ENCODE measurements around the gene FBXL19. TPM values are rescaled to one million over a fixed set of nuclear protein-coding genes. Genes with fewer than 3 reads are reported as not detected.

FBXL19 gene
- total RNA-seq, 1 donor from 2014 or later: 14.3 TPM

- DNase-seq (ENCODE audit: low read depth in 2 of 2): no peak
Measured at GRCh38 chr16:30944352-30944751, 21.0 kb downstream of the FBXL19 start.

- no peak for DNase-seq (ENCODE audit: low read depth in 2 of 2)
Measured at GRCh38 chr16:30946671-30947540, 23.5 kb downstream of the FBXL19 start.

DNA sequence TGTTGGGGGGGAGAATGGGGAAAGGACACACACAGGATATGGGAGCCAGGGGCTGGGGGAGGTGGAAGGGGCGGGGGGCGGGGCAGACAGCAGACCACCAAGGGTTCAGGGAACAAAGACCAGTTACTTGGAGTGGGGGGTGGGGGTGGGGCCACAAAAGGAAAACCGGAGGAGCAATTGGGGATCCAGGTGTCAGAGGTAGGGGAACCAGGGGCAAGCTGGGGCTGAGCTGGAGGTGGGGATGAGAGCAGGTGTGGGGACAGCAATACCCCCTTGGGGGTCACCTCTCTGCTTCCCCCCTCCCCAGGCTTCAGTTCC is 24.1 kb downstream of the FBXL19 start:
- no peak for DNase-seq (ENCODE audit: low read depth in 2 of 2)

GRCh38 chr16:30947859-30948666 is 24.7 kb downstream of the FBXL19 start:
- peak; percentile 96 for DNase-seq (ENCODE audit: low read depth in 2 of 2)

DNA sequence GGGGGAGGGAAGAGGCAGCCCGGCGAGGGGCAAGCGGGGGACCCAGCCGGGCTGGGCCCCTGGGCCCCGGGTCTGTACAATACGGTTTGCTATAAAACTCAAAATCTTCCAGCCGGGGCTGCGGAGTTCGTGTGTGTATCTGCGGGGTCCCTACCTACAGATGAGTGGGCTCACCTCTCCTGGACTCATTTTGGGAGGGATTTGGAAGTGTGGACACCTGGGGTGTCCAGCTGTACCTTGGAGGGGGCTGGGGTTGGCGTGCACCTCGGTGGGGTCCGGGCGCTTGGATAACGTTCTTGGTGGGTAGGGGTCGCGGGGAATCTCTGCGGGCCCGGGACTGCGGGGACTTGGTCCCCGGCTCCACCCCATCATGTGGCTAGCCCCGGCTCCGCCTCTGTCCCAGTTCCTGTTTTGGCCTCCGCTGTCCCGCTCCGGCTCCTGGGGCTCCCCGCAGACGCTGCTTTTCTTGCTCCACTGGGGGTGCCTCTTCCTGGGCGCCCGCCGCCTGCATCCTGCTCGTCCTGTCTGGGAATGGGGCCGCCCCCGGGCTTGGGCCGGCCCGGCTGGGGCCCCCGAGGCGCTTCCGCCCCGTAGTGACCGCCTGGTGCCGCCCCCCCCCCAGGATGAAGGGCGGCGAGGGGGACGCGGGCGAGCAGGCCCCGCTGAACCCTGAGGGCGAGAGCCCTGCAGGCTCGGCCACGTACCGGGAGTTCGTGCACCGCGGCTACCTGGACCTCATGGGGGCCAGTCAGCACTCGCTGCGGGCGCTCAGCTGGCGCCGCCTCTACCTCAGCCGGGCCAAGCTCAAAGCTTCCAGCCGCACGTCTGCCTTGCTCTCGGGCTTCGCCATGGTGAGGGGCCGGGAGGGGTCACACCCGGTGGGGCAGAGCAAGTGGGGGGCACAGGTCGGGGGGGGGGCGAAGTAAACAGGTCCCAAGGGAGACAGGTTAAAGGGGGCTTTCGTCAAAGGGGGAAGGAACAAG is 25.6 kb downstream of the FBXL19 start, which contains the start of gene ORAI3:
TSS of gene ORAI3 (plus strand) at position 402 of the 983 bp plus-strand sequence. CDS start at position 624, 222 bp downstream.
- DNase-seq (ENCODE audit: low read depth in 2 of 2): peak; percentile 59 to 71

- DNase-seq (ENCODE audit: low read depth in 2 of 2): peak; percentile 54 to 74
Measured at GRCh38 chr16:30949650-30950515, 26.5 kb downstream of the FBXL19 start.

- DNase-seq (ENCODE audit: low read depth in 2 of 2): no peak
Measured at GRCh38 chr16:30950516-30951065, 27.2 kb downstream of the FBXL19 start.

GRCh38 chr16:30951193-30951592 is 27.8 kb downstream of the FBXL19 start:
- DNase-seq (ENCODE audit: low read depth in 2 of 2): no peak

DNA sequence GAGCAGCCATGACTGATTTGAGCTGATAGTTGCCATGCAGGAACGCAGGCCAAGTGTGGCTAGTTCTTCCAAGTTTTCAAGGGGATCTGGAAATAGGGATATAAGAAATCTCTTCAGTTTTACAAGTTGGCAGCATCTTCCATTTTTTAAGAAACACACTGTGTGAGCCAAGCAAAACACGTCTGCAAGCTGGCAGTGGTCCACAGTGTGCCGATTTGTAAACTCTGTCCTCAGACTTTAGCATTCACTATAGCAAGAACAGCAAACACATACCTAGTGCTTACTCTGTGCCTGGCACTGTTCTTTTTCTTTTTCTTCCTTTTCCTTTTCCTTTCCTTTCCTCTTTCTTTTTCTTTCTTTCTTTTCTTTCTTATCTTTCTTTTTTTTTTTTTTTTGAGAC is 28.4 kb downstream of the FBXL19 start:
- peak in 1 of 2 donors; percentile 34 for DNase-seq (ENCODE audit: low read depth in 2 of 2)

- DNase-seq (ENCODE audit: low read depth in 2 of 2): no peak
Measured at GRCh38 chr16:30953111-30953510, 29.7 kb downstream of the FBXL19 start.

DNA sequence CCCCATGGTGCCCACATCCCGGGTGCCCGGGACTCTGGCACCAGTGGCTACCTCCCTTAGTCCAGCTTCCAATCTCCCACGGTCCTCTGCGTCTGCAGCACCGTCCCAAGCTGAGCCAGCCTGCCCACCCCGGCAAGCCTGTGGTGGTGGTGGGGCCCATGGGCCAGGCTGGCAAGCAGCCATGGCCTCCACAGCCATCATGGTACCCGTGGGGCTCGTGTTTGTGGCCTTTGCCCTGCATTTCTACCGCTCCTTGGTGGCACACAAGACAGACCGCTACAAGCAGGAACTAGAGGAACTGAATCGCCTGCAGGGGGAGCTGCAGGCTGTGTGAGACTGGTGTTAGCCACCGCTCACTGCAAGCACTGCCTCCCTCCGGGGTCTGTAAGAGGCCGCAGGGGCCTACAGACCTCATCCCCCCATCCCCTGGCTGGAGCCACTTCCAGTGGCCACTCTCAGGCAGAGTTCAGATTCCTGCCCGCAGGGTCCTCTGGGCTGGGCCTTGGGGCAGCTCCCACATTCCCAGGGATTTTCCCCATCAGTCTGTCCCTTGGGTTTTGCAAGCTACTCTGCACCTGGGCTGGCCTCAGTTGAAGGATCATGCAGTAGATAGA is 30.2 kb downstream of the FBXL19 start:
- peak; percentile 85 to 86 for DNase-seq (ENCODE audit: low read depth in 2 of 2)

DNA sequence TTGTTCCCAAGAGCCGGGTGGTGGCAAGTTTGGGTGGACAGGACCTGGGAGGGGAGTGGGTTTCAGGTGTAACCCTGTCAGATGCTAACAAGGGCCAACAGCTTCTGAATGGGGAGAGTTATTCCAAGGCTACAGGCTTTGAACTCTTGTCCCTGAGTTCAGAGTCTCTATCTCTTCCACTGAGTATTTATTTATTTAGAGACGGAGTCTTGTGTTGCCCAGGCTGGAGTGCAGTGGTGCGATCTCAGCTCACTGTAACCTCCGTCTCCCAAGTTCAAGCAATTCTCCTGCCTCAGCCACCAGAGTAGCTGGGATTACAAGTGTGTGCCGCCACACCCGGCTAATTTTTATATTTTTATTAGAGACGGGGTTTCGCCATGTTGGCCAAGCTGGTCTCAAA is 31.6 kb downstream of the FBXL19 start:
- DNase-seq (ENCODE audit: low read depth in 2 of 2): no peak

DNA sequence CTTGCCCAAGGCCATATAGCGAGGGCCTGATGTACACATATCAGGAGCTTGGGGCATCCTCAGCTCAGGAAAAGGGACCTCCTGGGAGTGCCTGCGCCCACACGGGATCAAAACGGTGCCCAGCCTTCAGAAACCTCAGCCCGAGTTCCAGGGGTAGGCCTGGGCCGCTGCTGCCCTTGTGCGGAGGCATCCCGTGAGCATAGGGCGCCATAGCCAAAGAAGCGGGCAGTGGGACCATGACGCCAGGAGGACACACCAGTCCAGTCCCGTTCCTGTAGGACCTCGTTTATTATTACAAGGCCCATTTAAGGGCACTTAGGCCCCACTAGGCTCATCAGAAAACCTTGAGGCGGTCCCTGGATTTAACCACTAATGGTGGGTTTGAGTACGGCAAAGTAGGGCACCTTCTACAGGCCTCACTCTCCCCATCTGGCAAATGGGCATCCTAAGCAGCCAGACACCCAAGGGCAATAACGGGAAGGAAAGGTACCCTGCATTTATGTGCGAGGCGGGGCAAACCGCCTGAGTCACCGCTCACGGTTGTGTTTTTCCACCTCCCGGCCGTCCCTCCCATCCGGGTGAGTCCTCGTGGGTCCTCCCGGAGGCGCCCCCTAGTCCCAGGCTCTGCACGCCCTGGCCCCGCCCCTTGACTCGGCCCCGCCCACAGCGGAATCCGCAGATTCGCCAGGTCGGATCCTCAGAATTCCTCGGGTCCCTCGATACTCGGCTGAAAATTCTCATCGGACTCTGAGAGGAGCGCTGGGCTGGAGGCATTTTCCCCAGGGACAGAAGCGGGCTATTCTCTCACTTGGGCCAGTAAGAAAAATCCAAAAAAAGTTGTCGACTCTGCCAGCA is 33.5 kb downstream of the FBXL19 start:
- peak; percentile 89 to 90 for DNase-seq (ENCODE audit: low read depth in 2 of 2)

GRCh38 chr16:30957456-30958174 is 34.2 kb downstream of the FBXL19 start, which contains the start of gene SETD1A:
TSS of gene SETD1A (plus strand) at chr16:30957754. CDS start at chr16:30958732, 978 bp downstream.
- DNase-seq (ENCODE audit: low read depth in 2 of 2): peak; percentile 98 to 99

- peak; percentile 54 to 57 for DNase-seq (ENCODE audit: low read depth in 2 of 2)
Measured at GRCh38 chr16:30958175-30959079, 35.1 kb downstream of the FBXL19 start.

DNA sequence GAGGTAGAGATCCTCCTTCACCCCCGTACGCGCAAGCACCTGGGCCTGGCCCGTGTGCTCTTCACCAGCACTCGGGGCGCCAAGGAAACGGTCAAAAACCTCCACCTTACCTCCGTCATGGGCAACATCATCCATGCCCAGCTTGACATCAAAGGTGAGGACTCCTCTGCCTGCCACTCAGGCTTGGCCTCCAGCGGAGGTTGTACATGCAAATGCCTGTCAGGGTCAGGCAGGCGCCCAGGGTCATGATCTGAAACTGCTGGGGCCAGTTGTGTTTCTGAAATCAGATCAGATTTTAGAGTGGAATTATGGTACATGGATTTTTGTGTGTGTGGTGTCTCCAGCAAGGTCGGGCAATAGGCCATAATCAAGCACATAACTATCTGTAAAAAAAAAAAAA is 38.0 kb downstream of the FBXL19 start:
- DNase-seq (ENCODE audit: low read depth in 2 of 2): no peak

All from lung microvascular endothelial cell (primary cell).